ENCODE measurements around the gene CRB3. TPM values are rescaled to one million over a fixed set of nuclear protein-coding genes. Genes with fewer than 3 reads are reported as not detected.

Gene CRB3
- total and polyA plus RNA-seq, 12 donors, result 0.28 TPM; not detected in 11

- Histone ChIP-seq H3K27ac (no peak overlapping the region), H3K9me3 (peaks cover 0 to 16% (median 4%) of the 10 kb centered on the region in 11 donors), H3K4me1 (no peaks in the 10 kb centered on the region), H3K27me3 (peaks cover 0 to 31% (median 19%) of the 10 kb centered on the region in 7 donors), H3K36me3 (no peaks in the 10 kb centered on the region), H3K4me3 (no peak overlapping the region)
- ATAC-seq, result no peak
- DNase-seq, result no peak
- 94 to 97% methylated on average over 19 of the region's 19 CpGs for WGBS, 2 donors
- intact Hi-C loops (cut with DNase I), result no loop called here
- TF ChIP-seq CTCF (IDR thresholded peaks at IDR 0.05), result no peak
These were observed 31.9 kb downstream of the CRB3 start for GRCh38 chr19:6495947-6496346.

DNA sequence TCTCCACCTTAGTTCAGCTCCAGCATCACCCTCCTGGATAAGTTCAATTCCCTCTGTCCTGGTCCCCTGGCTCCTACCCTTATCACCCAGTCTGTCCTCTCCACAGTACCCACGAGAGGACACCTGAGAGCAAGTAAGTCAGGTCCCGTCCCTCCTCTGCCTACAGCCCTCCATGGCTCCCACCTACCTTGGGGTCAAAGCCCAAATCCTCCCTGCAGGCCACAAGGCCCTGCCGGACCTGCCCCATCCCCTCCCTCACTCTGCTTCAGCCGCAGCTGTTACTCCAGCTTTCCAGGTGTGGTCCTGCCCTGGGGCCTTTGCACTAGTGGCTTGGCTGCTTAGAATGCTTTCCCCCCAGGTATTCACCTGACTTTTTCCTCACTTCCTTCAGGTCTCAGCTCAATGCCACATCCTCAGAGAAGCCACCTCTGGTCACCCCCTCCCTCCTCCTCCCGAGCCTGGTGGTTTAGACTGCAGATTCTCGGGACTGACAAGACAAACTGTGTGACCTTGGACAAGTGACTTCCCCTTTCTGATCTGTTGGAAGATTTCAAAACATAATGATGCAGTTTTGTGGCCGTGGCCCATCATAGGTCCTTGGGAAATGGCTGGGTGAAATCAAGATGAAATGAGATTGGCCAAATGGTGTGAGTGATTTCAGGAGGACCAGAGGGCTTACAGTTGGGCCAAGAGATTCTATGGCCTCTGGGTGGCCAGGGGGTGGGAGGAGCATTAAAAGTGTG is 34.4 kb downstream of the CRB3 start:
- no peak for DNase-seq
- 72 to 76% methylated on average over 7 of the region's 7 CpGs for WGBS, 2 donors
- no peak for ATAC-seq
- intact Hi-C loops (cut with DNase I), result no loop called here
- Histone ChIP-seq H3K9me3 (no peaks in the 10 kb centered on the region), H3K36me3 (no peaks in the 10 kb centered on the region), H3K27me3 (peaks cover 19 to 53% (median 44%) of the 10 kb centered on the region in 7 donors), H3K27ac (no peak overlapping the region), H3K4me3 (no peak overlapping the region), H3K4me1 (peaks cover 0 to 15% (median 12%) of the 10 kb centered on the region in 9 donors)
- TF ChIP-seq CTCF (IDR thresholded peaks at IDR 0.05), result no peak

GRCh38 chr19:6499052-6499790 is 35.1 kb downstream of the CRB3 start:
- no peaks in the 10 kb centered on the region for H3K36me3 ChIP-seq
- WGBS, 2 donors, result 66 to 70% methylated on average over 17 of the region's 17 CpGs
- H3K4me3 ChIP-seq, result no peak overlapping the region
- H3K9me3 ChIP-seq, result no peaks in the 10 kb centered on the region
- peaks cover 19 to 61% (median 50%) of the 10 kb centered on the region in 7 donors for H3K27me3 ChIP-seq
- ATAC-seq, result no peak
- no peak for DNase-seq
- H3K27ac ChIP-seq, result no peak overlapping the region
- intact Hi-C loops (cut with DNase I), result no loop called here
- no peak for TF ChIP-seq CTCF (IDR thresholded peaks at IDR 0.05)
- peaks cover 0 to 15% (median 12%) of the 10 kb centered on the region in 9 donors for H3K4me1 ChIP-seq

- H3K27me3 ChIP-seq, result peaks cover 19 to 63% (median 52%) of the 10 kb centered on the region in 7 donors
- intact Hi-C loops (cut with DNase I), result no loop called here
- ATAC-seq (no peak), DNase-seq (no peak)
- H3K36me3 ChIP-seq, result no peaks in the 10 kb centered on the region
- H3K9me3 ChIP-seq, result no peaks in the 10 kb centered on the region
- peaks cover 0 to 15% (median 12%) of the 10 kb centered on the region in 9 donors for H3K4me1 ChIP-seq
- peak overlapping the region in 8 of 10 donors; percentile 29 to 52 (median 46) for H3K4me3 ChIP-seq
- H3K27ac ChIP-seq, result no peak overlapping the region
- WGBS, 2 donors, result 52 to 54% methylated on average over 24 of the region's 24 CpGs
- no peak for TF ChIP-seq CTCF (IDR thresholded peaks at IDR 0.05)
These were observed 37.0 kb downstream of the CRB3 start for GRCh38 chr19:6500837-6501739.
